RCC 7860 (cell line): ENCODE results near the gene KCNE3.
A peak's percentile ranks its signal among the peaks of the same experiment; 100 is the strongest.

Experiments used
- DNase-seq: peaks from one replicate; pipeline ENCODE4 v3.0.0-alpha.2; 2015; ENCODE audit warnings: low spot score
- FAIRE-seq: peaks from 2 replicates; lab custom pipeline; 2012; peaks lifted over from hg19 to GRCh38; lab: Jason Lieb, UNC

Gene KCNE3, protein sequence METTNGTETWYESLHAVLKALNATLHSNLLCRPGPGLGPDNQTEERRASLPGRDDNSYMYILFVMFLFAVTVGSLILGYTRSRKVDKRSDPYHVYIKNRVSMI

DNA sequence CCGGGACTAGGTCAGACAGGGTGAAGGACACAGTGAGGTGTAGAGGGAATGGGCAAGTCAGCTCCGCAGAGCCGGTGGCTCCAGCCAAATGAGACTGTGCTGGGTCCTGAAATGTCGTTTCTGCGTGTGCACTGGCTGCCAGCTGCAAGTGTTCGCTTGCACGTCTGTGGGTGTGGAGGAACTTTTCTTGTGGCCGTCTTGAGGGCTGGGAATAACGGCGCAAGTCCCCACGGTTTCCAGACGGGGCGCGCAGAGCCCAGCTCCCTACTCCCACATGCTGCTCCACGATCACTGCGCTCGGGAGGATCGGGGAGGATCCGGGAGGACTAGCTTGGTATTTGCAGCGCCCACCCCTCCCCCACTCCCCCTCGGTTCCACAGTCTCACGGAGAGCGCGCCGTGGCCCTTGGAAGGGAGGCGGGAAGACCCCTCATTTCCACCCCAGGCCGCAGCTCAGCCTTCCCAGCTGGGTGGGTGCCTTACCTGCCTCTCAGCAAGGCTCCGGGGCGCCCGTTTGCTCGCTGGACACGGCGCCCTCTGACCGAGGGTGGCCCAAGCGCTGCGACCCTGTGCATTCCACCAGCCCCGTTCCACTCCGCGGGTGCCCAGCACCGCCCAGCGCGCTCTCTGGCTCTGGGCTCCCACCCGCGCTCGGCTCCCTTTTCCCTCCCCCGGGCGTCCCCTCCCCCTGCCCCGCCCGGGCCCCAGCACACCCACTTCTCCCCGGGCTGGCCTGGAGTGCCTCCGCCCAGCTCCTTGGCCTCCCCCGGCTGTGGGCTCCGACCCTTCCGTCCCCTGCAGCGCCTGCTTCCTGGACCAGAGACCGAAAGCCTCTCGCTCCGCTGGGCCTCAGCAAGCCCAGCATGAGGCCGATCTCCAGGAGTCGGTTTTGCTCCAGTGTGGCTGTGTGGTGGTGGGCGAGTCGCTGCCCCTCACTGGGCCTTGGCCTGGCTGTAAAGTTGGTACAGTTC lies at the start of gene KCNE3:
KCNE3 (minus strand) TSS at position 634 of the 970 bp plus-strand sequence. CDS start 9,986 bp downstream, outside the sequence.
- DNase-seq (no peak), FAIRE-seq (no peak)

GRCh38 chr11:74507582-74507981 lies 40.2 kb upstream of the KCNE3 start:
- FAIRE-seq (no peak), DNase-seq (no peak)

DNA sequence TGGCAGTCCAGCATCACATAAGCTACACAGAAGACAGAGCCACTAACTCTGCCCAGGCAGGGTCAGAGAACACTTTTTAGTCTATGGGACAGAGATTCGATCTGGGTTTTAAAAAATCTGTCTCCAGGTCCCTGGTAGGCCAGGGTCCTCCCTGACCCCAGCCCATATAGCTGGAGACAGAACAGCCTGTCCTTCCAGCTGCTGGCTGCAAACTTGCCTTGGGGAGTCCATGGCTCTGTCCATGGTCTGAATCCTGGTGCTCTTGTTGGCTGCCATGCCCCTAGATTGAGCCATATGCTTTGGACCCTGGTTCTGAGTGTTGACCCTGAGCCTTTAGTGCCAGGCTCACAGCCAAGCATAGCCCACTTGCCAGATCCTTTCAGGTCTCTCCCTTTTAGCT lies 39.5 kb upstream of the KCNE3 start:
- FAIRE-seq (no peak), DNase-seq (no peak)

- no peak for DNase-seq
- FAIRE-seq: no peak
Measured at GRCh38 chr11:74505911-74506310, 38.6 kb upstream of the KCNE3 start.

- DNase-seq (no peak), FAIRE-seq (no peak)
Measured at GRCh38 chr11:74504100-74504691, 36.8 kb upstream of the KCNE3 start.

DNA sequence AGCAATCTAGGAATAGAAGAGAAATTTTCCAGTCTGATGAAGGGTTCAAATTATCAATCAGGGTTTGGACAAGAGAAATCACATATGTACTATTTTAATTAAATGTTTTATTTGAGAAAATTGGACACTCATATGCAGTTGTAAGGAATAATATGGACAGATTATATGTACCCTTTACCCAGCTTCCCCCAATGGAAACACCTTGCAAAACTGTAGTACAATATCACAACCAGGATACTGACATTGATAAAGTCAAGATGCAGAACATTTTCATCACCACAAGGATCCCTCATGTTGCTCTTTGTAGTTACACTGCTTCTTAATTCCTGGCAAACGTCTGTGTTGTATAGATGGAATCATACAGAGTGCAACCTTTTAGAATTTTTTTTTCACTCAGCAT lies 27.6 kb upstream of the KCNE3 start:
- no peak for FAIRE-seq
- DNase-seq: no peak

DNA sequence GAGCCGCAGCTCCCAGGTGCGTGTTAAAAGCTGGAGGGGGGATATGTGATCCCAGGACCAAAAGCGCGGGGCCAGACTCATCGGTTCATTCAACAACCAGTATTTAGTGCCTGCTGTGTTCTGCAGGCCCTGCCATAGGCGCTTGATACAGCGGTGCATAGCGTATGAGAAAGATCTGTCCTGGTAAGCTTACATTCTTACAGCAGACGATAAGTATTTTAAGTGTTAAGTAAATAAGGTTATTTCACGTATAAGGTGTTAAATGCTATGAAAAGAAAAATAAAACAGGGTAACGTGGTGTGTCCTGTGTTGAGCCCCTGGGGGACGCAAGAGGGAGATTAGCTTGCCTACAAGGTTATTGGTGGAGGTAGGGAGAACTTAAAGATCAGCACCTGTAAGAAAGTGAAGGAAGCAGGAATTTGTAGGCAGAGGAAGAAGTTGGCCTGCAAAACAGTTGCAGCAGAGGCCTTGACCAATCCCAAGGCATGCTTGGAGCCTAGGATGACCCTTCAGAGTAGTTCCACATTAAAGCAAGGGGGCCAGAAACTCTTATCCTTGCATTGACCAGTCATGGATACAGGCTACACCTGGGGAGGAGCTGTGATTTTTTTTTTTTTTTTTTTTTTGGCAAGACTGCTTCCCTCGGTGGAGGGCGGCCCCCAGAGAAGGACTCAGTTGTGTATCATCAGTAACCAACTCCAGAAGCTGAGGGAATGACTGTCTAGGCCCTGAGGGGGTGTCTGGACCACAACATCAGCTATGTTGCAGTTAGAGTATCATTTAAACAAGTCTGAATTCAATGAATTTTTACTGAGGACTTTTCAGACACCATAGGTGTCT lies 26.7 kb upstream of the KCNE3 start:
- DNase-seq (peak; percentile 7), FAIRE-seq (no peak)

- DNase-seq: peak; percentile 87
- FAIRE-seq: peak; percentile 62
Measured at GRCh38 chr11:74492974-74493790, 25.8 kb upstream of the KCNE3 start, which contains the start of gene LIPT2. TSS of gene LIPT2 (minus strand) at chr11:74493724. CDS start at chr11:74493703, 21 bp downstream.

DNA sequence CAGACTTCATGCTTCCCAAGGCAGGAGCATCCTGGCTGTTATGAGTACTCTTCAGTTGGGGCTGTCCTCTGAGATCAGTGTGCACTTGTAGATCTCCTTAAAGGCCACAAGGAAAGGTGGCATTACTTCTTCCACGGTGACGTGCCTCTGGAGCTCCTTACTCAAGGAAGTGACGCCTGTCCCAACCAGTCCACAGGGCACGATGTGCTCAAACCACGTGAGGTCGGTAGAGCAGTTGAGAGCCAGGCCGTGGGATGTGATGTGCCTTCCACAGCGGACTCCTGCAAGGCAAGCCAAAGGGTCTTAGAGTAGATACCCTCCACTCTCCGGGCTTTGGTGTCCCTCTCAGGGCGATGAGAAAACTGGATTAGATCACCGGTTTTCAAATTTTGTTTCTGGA lies 24.7 kb upstream of the KCNE3 start:
- no peak for FAIRE-seq

DNA sequence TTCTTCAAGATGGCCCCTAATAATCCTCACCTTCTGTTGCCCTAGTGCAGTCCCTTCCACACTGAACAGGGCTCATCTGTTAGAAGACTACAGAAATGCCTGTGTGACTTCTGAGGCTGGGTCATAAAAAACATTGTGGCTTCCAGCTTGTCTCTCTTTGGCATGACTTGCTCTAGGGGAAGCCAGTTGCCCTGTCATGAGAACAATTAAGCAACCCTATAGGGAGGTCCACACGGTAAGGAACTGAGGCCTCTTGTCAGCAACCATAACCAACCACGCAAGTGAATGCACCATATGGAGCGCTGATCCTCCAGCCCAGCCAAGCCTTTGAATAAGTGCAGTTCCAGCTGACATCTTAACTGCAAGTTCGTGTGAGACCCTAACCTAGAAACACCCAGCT lies 23.6 kb upstream of the KCNE3 start:
- DNase-seq (no peak), FAIRE-seq (no peak)

More for the DNA sequence above, 24.7 kb upstream of the KCNE3 start:
- DNase-seq: no peak

- FAIRE-seq (no peak), DNase-seq (no peak)
Measured at GRCh38 chr11:74487875-74488274, 20.5 kb upstream of the KCNE3 start.

DNA sequence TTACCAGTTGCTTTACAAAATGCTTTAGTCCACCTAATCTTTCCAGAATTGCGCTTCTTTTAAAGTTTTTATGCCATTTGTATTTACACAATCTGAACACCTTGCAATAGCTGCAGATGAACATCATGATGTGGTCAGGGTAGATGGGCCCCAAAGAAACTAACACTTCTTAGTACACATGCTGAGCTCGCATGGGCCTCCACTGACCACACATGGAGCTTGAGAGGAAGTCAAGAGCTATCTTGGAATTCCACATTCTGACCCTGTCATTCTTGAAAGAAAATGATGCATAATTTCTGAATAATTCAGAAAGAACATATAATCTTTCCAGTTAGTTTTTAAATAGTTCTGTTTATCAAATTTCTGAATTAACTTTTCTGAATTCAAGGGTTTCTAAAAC lies 18.5 kb upstream of the KCNE3 start:
- no peak for DNase-seq
- no peak for FAIRE-seq

- no peak for DNase-seq
- no peak for FAIRE-seq
Measured at GRCh38 chr11:74480688-74481417, 13.5 kb upstream of the KCNE3 start.

GRCh38 chr11:74479732-74480123 lies 12.4 kb upstream of the KCNE3 start:
- no peak for FAIRE-seq
- no peak for DNase-seq

GRCh38 chr11:74478877-74479731 lies 11.8 kb upstream of the KCNE3 start:
- FAIRE-seq (no peak), DNase-seq (no peak)

GRCh38 chr11:74476536-74476935 lies 9.2 kb upstream of the KCNE3 start:
- no peak for DNase-seq
- no peak for FAIRE-seq

DNA sequence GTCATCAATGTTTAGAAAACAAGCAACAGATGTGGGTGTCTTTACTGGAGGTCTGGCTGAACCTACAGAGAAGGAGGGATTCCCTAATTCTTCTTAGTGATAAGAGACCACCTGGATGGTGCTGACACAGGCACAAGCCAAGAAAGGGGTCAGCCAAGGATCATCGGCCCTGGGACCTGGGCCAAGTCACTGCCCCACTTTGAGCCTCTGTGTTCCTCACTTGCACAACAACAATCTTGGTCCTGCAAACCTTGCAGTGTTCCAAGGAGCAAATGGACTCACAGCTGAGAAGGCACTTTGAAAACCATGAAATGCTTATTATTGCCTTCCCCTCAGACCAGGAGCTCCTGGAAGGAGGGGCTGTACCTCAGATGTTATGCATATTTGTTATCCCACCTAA lies 7.0 kb upstream of the KCNE3 start:
- DNase-seq (no peak), FAIRE-seq (no peak)

DNA sequence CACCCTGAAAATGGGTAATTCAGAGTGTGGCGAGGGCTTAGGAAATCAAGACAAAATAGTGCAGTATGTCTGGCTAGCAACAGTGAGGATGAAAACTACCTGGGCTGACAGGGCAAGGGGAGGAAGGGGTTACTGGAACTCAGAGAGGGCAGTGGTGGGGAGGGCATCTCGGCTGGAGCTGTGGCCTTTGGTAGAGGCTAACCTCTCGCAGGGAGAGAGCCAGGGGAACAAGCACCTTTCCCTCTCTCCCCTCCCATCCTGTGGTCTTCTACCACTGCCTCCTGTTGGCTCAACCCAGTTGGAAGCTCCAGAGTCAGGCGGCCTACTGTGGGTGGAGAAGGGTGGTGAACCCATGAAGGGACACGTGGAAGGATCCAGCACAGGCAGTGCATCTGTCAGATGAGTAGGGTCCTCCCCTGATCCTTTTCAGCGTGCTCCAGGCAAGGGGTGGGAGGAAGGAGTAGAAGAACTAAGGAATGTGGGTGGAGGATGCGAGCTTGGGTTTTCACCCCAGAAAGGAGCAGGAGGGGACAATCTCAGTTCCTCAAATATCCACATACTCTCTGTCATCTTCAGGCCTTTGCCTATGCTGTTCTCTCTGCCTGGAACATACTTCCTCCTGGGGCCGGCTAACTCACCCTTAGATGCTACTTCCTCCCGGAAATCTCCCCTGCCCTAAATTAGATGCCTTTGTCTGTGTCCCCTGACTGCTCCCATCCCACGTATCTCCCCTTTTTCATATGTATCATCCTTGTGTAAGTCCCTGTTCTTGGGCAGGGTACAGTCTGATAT lies 6.2 kb upstream of the KCNE3 start:
- DNase-seq (no peak), FAIRE-seq (no peak)
